GM18505 (cell line): ENCODE measurements around the gene CFAP46.

Experiments used
- ATAC-seq: cut with Tn5 transposase; IDR thresholded peaks from one replicate; pipeline ENCODE4 v1.9.1; 2021; ENCODE audit not compliant: unreplicated experiment
- POLR2A ChIP-seq: IDR thresholded peaks from 4 replicates; pipeline ENCODE4 v1.6.1; 2011; ENCODE audit warnings: borderline replicate concordance; ENCODE audit not compliant: insufficient read depth, insufficient read length; ENCODE audit errors: extremely low read depth

CFAP46 gene

DNA sequence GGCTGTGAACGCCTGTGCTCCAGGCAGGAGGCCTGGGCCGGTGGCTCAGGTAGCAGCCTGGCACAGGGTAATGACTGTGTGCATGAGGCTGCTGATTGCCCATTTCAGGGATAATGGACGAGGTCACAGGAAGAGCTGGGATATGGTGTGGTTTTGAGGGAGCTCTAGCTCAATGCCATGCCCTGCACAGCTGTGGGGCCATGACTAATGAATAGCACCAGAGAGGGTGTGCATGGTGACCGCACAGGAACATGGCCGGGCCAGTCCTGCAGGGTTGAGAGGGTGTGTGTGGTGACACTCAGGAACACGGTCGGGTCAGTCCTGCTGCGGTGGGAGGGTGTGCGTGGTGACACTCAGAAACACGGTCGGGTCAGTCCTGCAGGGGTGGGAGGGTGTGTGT lies 178.3 kb downstream of the CFAP46 start:
- TF ChIP-seq POLR2A: no peak
- ATAC-seq: no peak

DNA sequence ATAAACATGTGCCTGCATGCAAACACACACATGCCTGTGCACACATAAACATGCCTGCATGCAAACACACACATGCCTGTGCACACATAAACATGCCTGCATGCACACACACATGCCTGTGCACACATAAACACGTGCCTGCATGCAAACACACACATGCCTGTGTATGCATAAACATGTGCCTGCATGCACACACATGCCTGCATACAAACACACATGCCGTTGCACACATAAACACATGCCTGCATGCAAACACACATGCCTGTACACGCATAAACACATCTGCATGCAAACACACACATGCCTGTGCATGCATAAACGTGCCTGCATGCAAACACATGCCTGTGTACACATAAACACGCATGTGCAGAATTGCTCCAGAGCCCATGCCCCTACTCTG lies 178.8 kb downstream of the CFAP46 start:
- ATAC-seq: no peak
- no peak for TF ChIP-seq POLR2A

DNA sequence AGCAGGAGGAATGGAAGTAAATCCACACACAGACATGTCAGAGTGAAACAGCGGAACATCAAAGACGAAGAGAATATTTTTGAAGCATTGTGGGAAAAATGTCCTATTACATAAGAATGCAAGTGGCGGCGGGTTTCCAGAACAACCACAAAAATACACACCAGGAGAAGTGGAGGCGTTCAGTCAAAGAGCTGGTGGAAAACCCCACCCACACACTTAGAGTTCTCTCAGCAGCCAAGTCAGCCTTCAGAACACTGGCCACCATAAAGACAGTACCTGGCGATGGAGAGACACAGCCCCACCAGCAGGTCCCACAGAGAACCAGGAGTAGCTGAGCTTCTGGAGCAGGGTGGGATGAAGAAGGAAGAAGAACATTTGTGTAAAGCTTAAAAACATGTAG lies 180.1 kb downstream of the CFAP46 start:
- no peak for TF ChIP-seq POLR2A
- ATAC-seq: no peak

DNA sequence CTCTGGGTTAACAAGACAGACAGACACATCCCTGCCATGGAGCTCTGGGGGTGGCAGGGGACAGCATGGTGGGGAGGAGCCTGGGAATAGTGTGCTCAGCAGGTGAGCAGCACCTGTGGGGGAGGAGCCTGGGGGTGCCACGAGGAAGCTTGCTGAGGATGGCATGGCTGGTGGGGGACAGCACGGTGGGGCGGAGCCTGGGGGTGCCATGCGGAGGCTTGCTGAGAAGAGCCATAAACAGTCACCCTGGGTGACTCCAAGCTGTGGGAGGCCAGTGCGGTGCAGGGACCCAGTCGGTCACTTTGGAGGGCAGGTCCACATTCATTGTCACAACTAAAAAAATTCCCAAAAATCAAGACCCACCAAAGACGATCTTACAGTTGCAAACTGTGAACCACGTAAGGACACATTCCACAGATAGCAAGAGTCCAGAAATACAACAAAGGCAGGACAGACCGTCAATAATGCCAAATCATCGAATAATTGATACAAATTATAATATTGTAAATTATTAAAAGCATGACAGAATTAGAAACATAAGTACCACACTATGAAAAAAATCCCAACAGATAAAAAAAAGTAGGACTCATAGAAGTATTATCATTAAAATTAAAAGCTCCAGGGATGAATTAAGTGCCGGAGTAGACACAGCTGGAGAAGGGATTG lies 180.8 kb downstream of the CFAP46 start:
- ATAC-seq: no peak
- TF ChIP-seq POLR2A: no peak

DNA sequence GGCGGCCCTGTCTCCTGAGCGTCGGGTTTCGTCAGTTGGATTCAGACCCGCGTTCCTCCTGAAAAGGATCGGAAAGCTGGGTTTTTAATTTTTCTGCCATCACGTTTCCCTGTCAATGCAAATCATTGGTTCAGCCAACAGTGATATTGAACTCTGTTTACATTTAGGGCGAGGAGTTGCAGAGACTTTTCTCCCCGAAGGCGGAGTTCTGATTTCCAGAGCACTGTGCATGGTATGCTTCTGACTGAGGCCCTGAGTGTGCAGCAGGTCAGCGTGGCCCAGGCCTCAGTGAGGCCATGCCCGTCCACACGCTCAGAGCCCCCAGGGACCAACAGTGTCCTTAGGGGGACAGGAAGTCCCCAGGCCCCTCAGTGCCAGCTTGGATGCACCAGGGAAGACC lies 183.5 kb downstream of the CFAP46 start:
- no peak for TF ChIP-seq POLR2A
- ATAC-seq: no peak
